Activated T-cell treated with anti-CD3 and anti-CD28 coated beads for 4 hours (primary cell): ENCODE results near the gene AIF1L.

Experiments used
- DNase-seq: peaks from one replicate; pipeline ENCODE4 v3.0.0-alpha.2; 2020

AIF1L gene

DNA sequence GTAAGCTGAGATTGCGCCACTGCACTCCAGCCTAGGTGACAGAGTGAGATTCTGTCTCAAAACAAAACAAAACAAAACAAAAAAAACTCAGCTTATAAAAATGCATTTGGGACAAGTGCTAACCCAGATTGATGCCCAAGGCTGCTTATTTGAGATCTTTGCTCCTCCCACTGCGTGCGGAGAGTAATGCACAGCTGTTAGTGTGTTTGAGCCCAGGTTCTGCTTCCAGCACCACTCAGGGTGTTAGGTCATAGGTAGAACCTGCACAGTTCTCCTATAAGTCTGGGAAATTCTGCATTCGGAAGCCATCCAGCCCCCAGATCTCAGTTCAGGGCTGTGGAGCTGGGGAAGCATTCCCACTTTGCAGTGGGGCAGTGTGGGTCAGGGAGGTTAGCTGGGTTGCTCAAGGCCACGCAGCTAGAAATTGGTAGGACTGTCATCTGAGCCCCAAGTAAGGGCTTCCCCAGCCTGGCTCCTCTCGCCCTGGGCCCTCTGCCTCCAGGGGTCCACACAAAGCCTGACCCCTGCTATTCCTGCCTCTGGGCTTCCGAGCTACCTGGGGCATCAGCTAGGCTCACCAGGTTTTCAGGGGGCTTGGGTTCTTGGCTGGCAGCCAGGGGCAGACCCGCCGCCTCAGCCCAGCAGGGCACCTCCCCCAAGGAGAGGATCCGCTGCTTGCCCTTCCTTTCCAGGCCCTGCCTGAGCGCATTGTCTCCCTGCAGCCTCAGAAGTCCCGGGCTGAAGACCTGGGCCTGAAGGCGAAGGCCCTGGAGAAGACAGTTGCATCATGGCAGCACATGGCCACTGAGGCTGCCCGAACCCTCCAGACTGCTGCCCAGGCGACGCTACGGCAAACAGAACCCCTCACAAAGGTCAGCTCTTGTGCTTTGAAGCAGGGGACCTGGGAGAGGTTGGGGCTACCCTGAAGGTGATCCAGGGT, 17.6 kb upstream of the AIF1L start:
- no peak for DNase-seq

DNA sequence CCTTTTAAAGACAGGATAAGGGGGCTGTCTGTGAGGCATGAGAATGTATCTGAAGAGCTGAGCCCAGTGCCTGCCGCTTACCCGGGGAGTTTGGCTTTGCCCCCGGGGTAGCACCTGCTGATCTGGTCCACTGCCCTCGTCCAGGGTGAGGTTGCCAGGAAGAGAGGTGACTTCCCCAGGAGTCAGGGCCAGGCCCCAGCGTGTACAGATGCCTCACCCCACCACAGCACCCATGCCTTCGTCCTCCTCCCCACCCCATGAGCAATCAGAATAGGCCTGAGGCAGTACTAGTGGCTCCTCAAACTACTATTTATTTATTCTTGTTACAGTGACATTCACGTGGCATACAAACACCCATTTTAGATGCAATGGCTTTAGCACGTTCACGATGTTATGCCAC, 15.7 kb upstream of the AIF1L start:
- DNase-seq = no peak

DNA sequence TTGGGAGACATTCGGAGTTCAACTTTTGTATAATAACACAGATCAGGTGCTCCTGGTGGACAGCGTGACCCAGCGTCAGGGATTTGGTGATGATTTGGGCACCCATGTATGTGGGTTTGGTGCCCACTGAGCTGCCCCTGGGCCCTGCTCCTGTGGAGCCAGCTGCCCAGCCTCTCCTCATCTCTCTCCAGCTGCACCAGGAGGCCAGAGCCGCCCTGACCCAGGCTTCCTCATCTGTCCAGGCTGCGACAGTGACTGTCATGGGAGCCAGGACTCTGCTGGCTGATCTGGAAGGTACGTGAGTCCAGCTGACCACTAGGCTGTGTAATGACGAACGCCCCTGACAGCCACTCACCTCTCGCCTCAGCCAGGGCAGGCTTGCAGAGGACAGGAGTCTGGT, 14.5 kb upstream of the AIF1L start:
- no peak for DNase-seq

DNA sequence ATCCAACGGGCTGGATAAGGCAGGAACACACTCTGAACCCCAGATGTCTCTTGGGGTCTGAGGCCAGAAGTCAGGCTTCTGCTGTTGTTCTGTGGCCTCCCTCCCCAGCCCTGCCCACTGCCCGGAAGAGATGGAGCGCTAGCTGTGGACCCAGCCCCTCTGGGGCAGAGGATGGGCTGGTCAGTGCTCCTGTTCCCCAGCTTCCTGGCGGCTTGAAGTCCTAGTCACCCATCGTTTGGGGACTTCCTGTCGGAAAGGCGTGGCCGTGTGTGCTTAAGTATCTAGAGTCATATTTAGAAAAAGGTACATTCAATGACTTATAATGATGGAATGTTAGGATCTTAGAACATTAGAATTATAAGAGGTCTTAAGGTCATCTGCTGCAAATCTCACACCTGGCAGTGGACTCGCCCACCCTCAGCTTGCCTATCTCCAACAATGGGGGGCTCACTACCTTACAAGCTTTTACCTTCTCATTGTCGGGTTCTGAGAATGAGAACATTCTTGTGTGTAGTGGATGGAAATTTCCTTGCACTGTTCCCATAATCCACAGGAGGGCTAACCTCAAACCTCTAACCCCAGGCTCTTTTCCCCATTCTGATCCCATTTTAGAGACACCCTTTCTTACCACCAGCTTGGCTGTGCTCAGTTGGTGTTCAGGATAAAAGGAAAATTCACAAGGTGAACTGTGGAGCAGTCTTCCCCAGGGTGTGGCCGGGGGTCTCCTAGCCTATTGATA, 13.4 kb upstream of the AIF1L start:
- no peak for DNase-seq

DNA sequence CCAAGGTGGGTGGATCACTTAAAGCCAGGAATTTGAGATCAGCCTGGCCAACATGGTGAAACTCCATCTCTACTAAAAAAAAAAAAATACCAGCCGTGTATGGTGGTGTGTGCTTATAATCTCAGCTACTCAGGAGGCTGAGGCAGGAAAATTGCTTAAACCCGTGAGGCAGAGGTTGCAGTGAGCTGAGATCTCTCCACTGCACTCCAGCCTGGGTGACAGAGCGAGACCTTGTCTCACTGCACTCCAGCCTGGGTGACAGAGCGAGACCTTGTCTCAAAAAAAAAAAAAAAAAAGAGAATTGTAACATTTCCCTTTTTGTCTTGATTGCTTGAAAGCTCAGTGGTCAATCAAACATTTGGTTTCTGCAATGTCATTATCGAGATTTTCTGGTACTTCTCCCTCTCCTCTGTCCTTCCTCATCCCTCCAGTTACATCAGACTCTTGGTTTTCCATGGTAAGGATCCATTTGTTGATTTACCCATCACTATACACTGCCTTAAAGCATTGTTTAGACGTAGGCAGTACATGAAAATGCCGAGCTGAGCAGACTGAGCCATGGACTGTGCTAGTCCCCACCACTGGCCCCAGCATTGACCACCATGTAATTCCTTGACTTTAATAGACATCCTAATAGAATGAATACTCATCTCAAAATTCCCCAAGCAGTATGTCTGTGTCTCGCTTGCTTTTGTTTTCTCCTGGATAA, 11.5 kb upstream of the AIF1L start:
- DNase-seq = no peak

DNA sequence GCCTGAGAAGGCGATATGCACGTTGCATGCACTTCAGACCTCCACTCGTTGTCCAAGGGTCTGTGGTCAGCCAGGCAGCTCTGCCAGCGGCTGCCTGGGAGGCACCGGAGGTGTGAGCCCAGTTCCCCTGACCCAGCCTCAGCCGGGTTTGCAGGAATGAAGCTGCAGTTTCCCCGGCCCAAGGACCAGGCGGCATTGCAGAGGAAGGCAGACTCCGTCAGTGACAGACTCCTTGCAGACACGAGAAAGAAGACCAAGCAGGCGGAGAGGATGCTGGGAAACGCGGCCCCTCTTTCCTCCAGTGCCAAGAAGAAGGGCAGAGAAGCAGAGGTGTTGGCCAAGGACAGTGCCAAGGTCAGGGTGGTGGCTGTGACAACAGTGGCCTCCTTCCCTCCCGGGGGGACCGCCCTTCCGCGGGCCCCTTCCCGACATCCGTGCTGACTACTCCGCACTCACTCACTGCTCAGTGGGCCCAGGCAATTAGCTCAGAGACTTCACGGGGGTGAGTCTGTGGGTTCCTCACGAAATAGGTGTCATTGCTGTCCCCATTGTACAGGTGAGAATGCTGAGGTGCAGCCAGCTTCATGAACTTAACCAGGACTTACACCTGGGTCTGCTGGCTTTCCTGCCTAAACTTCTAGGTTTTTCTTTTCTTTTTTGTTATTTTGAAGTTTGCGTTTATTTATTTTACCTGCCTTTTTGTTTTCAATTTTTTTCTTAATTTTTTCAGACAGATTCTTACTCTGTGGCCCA, 10.8 kb upstream of the AIF1L start:
- no peak for DNase-seq

DNA sequence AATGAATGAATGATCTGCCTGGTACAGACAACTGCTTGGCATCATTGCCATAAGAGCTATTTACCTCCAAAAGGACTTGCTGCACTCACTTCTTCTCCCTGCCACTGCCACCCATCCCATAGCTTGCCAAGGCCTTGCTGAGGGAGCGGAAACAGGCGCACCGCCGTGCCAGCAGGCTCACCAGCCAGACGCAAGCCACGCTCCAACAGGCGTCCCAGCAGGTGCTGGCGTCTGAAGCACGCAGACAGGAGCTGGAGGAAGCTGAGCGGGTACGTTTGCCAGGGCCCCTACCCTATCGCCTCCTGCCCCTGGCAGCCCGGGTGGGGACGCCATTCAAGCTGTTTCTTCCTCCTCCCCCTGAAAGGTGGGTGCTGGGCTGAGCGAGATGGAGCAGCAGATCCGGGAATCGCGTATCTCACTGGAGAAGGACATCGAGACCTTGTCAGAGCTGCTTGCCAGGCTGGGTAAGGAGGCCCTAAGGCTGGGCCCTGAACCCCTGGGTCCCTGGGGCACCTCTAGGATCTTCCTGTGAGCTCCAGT, 8.9 kb upstream of the AIF1L start:
- no peak for DNase-seq

DNA sequence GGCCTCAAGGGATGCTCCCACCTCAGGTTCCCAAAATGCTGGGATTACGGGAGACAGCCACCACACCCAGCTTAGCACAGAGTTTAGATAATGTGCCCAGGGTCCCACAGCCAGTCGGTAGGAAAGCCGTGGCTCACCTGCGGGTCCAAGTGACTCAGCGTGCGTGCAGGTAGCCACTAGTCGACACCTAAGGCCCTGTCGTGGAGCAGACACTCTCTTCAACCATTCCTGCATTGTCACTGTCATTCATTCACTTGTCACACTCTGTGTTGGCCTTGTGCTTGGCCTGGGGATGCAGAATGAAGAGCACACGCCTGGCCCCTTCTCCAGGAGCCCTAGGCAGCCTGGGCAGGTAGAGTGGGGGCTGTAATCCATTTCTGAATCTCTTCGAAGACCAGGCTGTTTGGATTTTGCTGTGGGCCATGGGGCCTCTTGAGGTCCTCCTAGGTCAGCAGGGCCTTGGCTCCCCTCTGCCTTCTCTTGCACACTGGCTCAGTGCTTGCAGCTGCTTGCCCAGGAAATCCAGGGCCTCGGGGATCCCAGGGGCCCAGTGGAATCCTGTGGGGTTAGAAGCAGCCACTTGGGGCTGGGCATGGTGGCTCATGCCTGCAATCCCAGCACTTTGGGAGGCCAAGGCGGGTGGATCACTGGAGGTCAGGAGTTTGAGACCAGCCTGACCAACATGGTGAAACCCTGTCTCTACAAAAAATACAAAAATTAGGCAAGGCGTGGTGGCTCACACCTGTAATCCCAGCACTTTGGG, 6.1 kb upstream of the AIF1L start:
- DNase-seq = no peak

DNA sequence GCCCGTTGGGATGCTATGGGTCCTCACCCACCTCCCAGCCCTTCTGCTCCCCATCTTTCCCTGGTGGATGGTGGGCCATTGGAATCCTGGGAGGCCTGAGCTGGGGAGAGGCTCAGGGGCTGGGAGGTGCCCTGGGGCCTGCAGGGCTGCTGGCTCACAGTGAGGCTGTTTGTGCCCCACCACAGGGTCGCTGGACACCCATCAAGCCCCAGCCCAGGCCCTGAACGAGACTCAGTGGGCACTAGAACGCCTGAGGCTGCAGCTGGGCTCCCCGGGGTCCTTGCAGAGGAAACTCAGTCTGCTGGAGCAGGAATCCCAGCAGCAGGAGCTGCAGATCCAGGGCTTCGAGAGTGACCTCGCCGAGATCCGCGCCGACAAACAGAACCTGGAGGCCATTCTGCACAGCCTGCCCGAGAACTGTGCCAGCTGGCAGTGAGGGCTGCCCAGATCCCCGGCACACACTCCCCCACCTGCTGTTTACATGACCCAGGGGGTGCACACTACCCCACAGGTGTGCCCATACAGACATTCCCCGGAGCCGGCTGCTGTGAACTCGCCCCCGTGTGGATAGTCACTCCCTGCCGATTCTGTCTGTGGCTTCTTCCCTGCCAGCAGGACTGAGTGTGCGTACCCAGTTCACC, 4.9 kb upstream of the AIF1L start:
- no peak for DNase-seq

DNA sequence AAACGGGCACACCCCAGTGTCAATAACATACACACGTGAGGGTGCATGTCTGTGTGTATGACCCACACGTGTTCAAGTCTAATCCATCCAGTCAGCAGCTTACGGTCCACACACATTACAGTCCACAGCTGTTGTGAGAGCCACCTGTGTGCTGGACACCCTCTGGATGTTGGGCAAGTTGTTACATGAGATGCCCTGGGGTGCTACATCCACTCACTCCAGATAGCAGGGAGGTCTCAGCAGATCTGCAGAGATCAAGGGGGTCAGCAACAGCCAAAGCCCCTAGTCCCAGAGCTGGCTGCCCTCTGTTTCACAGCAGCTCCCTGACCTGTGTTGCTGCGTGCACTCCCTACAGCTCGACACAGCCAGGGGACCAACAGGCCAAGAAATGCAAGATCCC, 4.3 kb upstream of the AIF1L start:
- DNase-seq = no peak

DNA sequence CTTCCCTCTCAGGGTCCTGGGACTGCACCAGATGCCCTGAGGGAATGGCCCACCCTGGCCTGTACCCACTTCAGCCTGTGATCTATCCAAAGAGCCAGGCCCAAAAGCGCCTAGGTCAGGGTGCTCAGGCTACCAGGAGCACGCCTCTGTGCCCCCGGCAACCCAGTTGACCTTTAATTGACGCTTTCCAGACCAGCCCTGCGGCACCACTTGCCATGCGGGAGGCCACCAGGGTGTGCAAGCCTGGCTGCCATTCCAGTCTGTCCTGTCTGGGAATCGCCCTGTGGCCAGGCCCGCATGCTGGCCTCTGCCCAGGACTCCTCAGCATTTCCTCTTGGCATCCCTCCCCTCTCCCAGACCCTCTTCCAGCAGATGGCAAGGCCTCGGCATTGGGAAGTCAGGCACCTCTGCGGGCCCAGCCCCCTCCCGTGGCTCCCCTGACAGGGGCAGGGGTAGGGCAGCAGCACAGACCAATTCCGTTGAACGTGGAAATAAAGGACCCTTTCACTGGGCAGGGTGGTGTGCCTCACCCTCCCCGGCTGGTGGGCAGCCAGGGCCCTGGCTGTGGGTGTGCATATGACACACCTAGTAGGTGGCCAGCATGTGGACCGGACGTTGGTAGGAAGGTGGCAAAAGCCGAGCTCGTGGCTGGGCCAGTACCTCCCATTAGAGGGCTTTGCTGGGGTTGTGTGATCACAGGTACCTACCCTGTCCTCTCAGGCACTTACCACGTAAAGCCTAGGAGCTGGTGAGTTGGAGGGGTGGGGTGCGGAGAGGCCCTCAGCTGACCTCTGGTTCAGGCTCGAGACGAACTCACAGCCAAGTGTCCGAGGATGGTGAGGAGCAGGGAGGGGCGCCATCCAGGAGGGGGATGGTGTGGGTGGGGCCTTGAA, 3.5 kb upstream of the AIF1L start:
- DNase-seq = no peak

DNA sequence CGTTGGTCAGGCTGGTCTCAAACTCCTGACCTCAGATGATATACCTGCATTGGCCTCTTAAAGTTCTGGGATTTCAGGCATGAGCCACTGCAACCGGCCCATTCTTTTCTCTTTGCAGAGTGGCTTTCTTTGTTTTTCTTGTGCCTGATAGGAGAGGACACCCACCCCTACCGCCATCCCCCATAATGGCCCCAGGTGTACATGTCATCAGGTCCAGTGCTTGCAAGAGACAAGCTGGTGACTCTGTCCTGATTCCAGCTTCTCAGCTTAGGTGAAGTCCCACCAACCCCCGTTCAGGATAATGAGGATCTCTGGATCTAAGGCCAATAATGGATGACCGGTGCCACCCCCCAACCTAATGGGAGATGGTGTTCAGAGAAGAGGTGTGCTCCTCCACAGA, 2.3 kb upstream of the AIF1L start:
- DNase-seq = no peak

DNA sequence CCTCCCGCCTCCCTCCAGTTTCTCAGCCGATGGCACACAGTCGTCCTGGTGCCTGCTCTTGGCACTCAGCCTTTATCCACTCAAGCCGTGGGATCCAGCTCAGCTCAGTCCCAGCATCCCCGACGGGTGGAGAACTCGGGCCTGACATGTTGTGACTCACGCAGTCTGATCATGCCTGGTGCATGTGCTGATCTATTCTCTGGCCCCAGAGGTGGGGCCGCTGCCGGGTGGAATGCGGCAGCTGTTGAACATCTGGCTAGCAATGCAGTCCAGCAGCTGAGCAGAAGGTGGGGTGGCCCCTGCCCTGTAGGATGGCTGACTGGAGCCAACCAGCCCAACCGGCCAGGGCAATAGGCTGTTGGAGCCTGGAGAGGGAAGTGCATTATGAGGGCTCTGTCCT, 1.7 kb upstream of the AIF1L start:
- no peak for DNase-seq

DNA sequence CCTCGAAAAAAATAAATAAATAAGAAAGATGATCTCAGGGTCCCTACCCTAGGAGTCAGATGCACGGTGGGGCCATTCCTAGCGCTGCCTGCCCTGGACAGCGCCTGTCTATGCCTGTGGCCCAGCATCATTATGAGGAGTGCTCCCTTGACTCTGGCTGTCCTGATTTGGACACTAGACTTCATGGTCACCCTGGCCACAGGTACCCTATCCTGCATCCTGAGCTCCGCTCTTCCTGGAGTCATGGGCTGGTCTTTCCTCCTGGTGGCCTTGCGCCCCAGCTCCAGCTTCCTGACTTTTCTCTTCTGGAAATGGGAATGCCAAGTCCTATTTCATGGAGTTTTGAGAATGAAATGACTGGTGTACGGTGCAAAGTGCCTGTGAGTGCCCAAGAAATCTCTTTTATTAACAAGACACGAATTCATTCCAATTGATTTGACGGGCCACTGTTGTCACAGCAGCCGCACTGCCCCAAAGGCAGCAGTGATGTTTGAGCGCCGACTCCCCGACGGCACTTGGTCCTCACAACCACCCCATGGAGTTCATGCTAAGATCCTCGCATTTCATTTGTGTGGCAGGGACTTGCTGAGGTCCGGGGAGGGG, 564 bp upstream of the AIF1L start:
- DNase-seq = no peak

DNA sequence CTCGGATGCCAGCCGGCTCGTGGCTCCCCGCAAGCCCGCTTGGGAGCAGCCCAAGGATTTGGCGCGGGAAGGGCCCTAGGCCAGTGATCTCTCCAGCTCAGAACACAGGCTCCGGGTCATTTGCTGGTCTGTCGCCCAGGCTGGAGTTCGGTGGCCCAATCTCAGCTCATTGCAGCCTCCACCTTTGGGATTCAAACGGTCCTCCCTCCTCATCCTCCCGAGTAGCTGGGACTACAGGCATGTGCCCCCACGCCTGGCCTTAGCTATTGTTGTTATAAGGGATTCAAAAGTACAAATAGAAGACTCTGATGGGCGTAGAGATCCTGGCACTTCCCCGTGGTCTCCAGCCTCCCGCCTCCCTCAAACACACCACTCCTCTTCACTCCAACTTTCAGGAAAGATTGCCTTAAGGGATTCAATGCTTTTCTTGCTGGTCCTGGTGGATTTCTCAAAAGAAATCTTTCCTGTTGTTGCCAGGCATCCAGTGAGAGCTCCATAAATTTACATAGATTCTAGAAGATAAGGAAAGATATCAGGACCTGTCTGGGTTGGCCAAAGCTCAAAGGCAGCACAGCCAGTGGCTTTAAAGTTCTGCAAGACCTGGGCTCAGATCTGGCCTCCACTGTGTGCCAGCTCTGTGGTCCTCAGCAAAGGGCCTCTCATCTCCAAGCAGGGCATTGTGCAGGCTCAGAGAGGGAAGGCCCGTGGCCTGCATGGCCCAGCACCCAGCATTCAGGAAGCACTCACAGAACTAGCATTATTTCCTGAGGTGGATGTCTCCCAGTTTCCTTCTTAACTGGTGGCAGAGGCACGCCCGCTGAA, 1.0 kb downstream of the AIF1L start:
- DNase-seq = no peak

DNA sequence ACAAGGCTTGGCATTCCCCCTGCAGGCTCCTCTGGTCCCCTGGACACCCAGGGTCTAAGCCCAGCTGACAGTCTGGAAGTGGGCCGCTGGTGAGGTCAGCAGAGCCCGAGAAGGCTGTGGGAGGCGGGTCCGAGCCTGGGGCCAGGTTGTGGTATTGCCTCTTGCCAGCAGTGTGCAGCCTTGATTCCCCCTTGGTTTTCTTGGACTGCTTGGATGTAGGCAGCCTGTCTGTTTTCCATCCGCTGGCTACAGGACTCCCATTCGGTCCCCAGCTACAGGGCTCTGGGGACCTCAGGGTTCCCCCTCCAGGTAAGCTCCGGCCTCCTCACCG, 1.6 kb downstream of the AIF1L start:
- no peak for DNase-seq

DNA sequence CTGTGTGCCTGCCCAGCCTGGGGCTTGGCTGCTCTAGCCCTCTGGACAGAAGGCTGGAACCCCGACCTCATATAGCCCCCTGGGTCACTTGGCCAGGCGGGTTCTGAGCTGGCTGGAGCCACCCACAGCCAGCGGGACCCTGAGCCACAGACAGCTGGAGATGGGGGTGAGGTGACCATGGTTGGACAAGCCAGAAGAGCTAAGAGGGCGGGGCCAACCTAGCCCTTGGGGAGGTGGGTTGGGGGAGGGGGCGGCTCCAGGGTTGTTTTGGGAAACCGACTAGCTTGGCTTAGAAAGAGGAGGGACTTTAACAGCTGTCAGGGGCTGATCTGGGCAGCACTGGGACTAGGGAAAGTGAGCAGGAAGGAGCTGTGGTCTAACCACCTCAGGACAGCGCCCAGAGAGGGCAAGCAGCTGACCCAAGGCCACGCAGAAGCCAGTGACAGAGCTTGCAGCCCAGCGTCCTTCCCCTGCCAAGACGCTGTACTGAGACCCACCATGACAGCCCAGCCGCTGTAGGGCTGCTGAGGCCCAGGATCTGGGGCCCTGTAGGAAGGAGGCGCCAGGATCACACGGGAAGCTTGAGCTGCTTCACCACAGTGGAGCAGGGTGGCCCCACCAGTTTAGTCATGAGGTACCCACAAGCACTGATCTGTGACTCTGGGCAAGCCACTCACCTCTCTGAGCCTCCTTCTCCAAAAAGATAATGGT, 2.2 kb downstream of the AIF1L start:
- no peak for DNase-seq

DNA sequence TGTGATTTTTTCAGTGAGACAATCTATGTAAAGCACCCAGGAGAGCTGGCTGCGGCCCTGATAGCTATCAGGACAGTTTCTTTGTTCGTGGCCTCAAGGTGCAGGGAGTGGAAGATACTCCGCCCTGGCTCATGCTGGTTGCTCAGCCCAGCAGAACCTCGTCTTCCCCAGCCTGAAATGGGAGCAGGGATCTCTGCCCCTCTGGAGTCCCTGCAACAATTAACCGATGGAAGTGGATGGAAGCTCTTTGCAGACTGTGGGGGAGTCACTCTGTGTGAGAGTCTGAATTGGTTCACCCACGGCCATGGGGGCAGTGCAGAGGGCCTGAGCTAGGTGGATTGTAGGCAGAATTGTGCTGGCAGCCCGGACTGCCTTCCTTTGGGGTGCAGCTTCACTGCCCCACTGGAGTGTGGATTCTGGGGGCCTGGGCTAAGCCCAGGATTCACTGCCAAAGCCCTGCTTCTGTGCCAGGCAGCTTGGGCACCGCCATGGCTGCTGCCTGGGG, 2.8 kb downstream of the AIF1L start:
- no peak for DNase-seq
